Brain microvascular endothelial cell (primary cell): ENCODE results near the gene GALNT18.

Experiments
- DNase-seq: peaks from one replicate; pipeline ENCODE4 v3.0.0-alpha.2; 2020
- H3K27ac ChIP-seq: fragments of 250-450 bp; sonication (Bioruptor Pico); 2 replicates; pipeline ENCODE4 v1.5.1; 2020; ENCODE audit warnings: mild to moderate bottlenecking, moderate library complexity
- H3K27me3 ChIP-seq: fragments of 250-450 bp; sonication (Bioruptor Pico); replicated peaks from 2 replicates; pipeline ENCODE4 v1.5.1; 2020; ENCODE audit warnings: mild to moderate bottlenecking
- H3K36me3 ChIP-seq: fragments of 250-450 bp; sonication (Bioruptor Pico); replicated peaks from 2 replicates; pipeline ENCODE4 v1.5.1; 2020; ENCODE audit warnings: mild to moderate bottlenecking
- H3K4me3 ChIP-seq: 2 replicates; pipeline ENCODE4 v1.5.1; 2011; ENCODE audit warnings: low read depth, mild to moderate bottlenecking, control low read depth, low read length, moderate library complexity
- CTCF ChIP-seq: IDR thresholded peaks from 2 replicates; pipeline ENCODE4 v1.5.1; 2011; ENCODE audit warnings: low read depth, mild to moderate bottlenecking, moderate library complexity, low read length, control low read depth, inconsistent platforms; ENCODE audit errors: missing control alignments
- in situ Hi-C: cut with HindIII; loops from 2 replicates; pipeline ENCODE4 v1.10.0; 2017; ENCODE audit warnings: low sequenced_read_pairs, low pct_ligation_motif_present

GALNT18 gene

GRCh38 chr11:11505692-11506091 is 116.1 kb downstream of the GALNT18 start:
- no peak for DNase-seq
- no peak for TF ChIP-seq CTCF
- Histone ChIP-seq H3K27ac (no peak overlapping the region), H3K27me3 (peaks cover 3% of the 10 kb centered on the region), H3K36me3 (no peaks in the 10 kb centered on the region), H3K4me3 (no peak overlapping the region)
- in situ Hi-C loops: no loop called here

GRCh38 chr11:11505190-11505589 is 116.6 kb downstream of the GALNT18 start:
- in situ Hi-C loops: no loop called here
- Histone ChIP-seq H3K27me3 (peaks cover 3% of the 10 kb centered on the region), H3K4me3 (no peak overlapping the region), H3K27ac (no peak overlapping the region), H3K36me3 (no peaks in the 10 kb centered on the region)
- TF ChIP-seq CTCF: no peak
- DNase-seq: no peak

- in situ Hi-C loops: no loop called here
- no peak overlapping the region for H3K4me3 ChIP-seq
- no peak for TF ChIP-seq CTCF
- no peak for DNase-seq
- peaks cover 3% of the 10 kb centered on the region for H3K27me3 ChIP-seq
- no peaks in the 10 kb centered on the region for H3K36me3 ChIP-seq
- H3K27ac ChIP-seq: no peak overlapping the region
Observed at GRCh38 chr11:11504071-11504470, 117.7 kb downstream of the GALNT18 start.

- in situ Hi-C loops: no loop called here
- no peaks in the 10 kb centered on the region for H3K36me3 ChIP-seq
- no peak for TF ChIP-seq CTCF
- H3K27me3 ChIP-seq: no peaks in the 10 kb centered on the region
- no peak for DNase-seq
- H3K4me3 ChIP-seq: no peak overlapping the region
- H3K27ac ChIP-seq: no peak overlapping the region
Observed at GRCh38 chr11:11502263-11502861, 119.4 kb downstream of the GALNT18 start.

GRCh38 chr11:11501546-11502262 is 120.1 kb downstream of the GALNT18 start:
- no peak for TF ChIP-seq CTCF
- H3K4me3 ChIP-seq: no peak overlapping the region
- no peaks in the 10 kb centered on the region for H3K27me3 ChIP-seq
- in situ Hi-C loops: no loop called here
- no peaks in the 10 kb centered on the region for H3K36me3 ChIP-seq
- H3K27ac ChIP-seq: no peak overlapping the region
- DNase-seq: no peak
